HEK293 (cell line): ENCODE results near the gene NCOA3.
A peak's percentile ranks its signal among the peaks of the same experiment; 100 is the strongest.

ENCODE experiments used
- CTCF ChIA-PET: fragments of 350-600 bp; formaldehyde crosslinking; extraction: SDS; loops from one replicate; lab custom pipeline; 2021; ENCODE audit warnings: antibody characterized with exemption; lab: Yijun Ruan, JAX
- POLR2A ChIA-PET: fragments of 300-600 bp; formaldehyde crosslinking; extraction: SDS; loops from one replicate; lab custom pipeline; 2020; ENCODE audit warnings: antibody characterized with exemption, inconsistent platforms; lab: Yijun Ruan, JAX
- H3K27ac ChIP-seq: fragments of 200-500 bp; sonication (Bioruptor generic); 2 replicates; pipeline ENCODE4 v1.5.1; 2014; ENCODE audit warnings: low read depth, low read length, control low read depth, inconsistent platforms; ENCODE audit errors: extremely low read depth
- H3K36me3 ChIP-seq, 2 experiments: fragments of 200-500 bp in 1 of 2; sonication (Bioruptor generic) in 1 of 2; 1 replicate in 1 of 2; 2 replicates in 1 of 2; pipeline ENCODE4 v1.5.1; 2014 to 2017; ENCODE audit warnings: inconsistent platforms in 2 of 2, low read length in 2 of 2; ENCODE audit not compliant: control insufficient read depth in 2 of 2, insufficient read depth in 1 of 2
- H3K4me1 ChIP-seq: fragments of 200-500 bp; sonication (Bioruptor generic); 2 replicates; pipeline ENCODE4 v1.5.1; 2014; ENCODE audit warnings: mild to moderate bottlenecking, low read length, inconsistent platforms; ENCODE audit not compliant: control insufficient read depth, insufficient read depth
- H3K4me3 ChIP-seq: 2 replicates; pipeline ENCODE4 v1.5.1; 2011; ENCODE audit warnings: low read depth, mild to moderate bottlenecking, control low read depth, low read length, moderate library complexity
- H3K9me3 ChIP-seq: fragments of 200-500 bp; sonication (Bioruptor generic); 2 replicates; pipeline ENCODE4 v1.5.1; 2014; ENCODE audit warnings: low read depth, low read length, inconsistent platforms; ENCODE audit not compliant: control insufficient read depth, insufficient read depth
- HOXD13 ChIP-seq: sonication (generic); formaldehyde crosslinking; IDR thresholded peaks from 2 replicates; pipeline ENCODE4 v1.8.0; 2022; ENCODE audit warnings: missing genetic modification reagents, borderline replicate concordance
- KLF8 ChIP-seq: fragments of 450-650 bp; formaldehyde crosslinking; IDR thresholded peaks from 2 replicates; pipeline ENCODE4 v1.5.1; 2016; ENCODE audit warnings: missing biosample characterization, missing genetic modification characterization
- OVOL3 ChIP-seq: fragments of 450-650 bp; formaldehyde crosslinking; IDR thresholded peaks from 2 replicates; pipeline ENCODE4 v1.5.1; 2016; ENCODE audit warnings: missing biosample characterization, missing genetic modification characterization
- SP3 ChIP-seq: fragments of 450-650 bp; formaldehyde crosslinking; IDR thresholded peaks from 2 replicates; pipeline ENCODE4 v1.5.1; 2016; ENCODE audit warnings: missing biosample characterization, missing genetic modification characterization
- TCF7L2 ChIP-seq: IDR thresholded peaks from 2 replicates; pipeline ENCODE4 v1.6.1; 2011; ENCODE audit warnings: low read depth, mild to moderate bottlenecking, inconsistent platforms, low read length, moderate library complexity, borderline replicate concordance
- ZBTB1 ChIP-seq: fragments of 450-650 bp; formaldehyde crosslinking; IDR thresholded peaks from 2 replicates; pipeline ENCODE4 v1.5.1; 2016; ENCODE audit warnings: missing biosample characterization, missing genetic modification characterization
- ZNF366 ChIP-seq: fragments of 450-650 bp; formaldehyde crosslinking; conservative IDR thresholded peaks from 2 replicates; pipeline ENCODE4 v1.5.1; 2016; ENCODE audit warnings: missing biosample characterization, missing genetic modification characterization
- ZNF404 ChIP-seq: fragments of 450-650 bp; formaldehyde crosslinking; IDR thresholded peaks from 2 replicates; pipeline ENCODE4 v1.5.1; 2017; ENCODE audit warnings: missing biosample characterization, missing genetic modification characterization
- ZNF48 ChIP-seq: fragments of 450-650 bp; formaldehyde crosslinking; IDR thresholded peaks from 2 replicates; pipeline ENCODE4 v1.5.1; 2016; ENCODE audit warnings: missing biosample characterization, missing genetic modification characterization
- ZNF514 ChIP-seq: fragments of 450-650 bp; formaldehyde crosslinking; IDR thresholded peaks from 2 replicates; pipeline ENCODE4 v1.5.1; 2016; ENCODE audit warnings: missing biosample characterization, missing genetic modification characterization
- ZNF548 ChIP-seq: fragments of 450-650 bp; formaldehyde crosslinking; IDR thresholded peaks from 2 replicates; pipeline ENCODE4 v1.5.1; 2016; ENCODE audit warnings: missing biosample characterization, missing genetic modification characterization
- ZNF624 ChIP-seq: fragments of 450-650 bp; formaldehyde crosslinking; IDR thresholded peaks from 2 replicates; pipeline ENCODE4 v1.5.1; 2017; ENCODE audit warnings: missing biosample characterization, missing genetic modification characterization
- ZNF629 ChIP-seq: fragments of 450-650 bp; formaldehyde crosslinking; IDR thresholded peaks from 2 replicates; pipeline ENCODE4 v1.5.1; 2017; ENCODE audit warnings: missing biosample characterization, missing genetic modification characterization
- ZNF660 ChIP-seq: fragments of 450-650 bp; IDR thresholded peaks from 2 replicates; pipeline ENCODE4 v1.5.1; 2018; ENCODE audit warnings: missing biosample characterization, mild to moderate bottlenecking, missing genetic modification characterization
- ZNF792 ChIP-seq: fragments of 450-650 bp; formaldehyde crosslinking; IDR thresholded peaks from 2 replicates; pipeline ENCODE4 v1.5.1; 2016; ENCODE audit warnings: missing biosample characterization, missing genetic modification characterization
- TF ChIP-seq, protein P1 (sequence below): fragments of 450-650 bp; formaldehyde crosslinking; IDR thresholded peaks from 2 replicates; pipeline ENCODE4 v1.5.1; 2016; ENCODE audit warnings: missing biosample characterization, missing genetic modification characterization
- TF ChIP-seq, protein P2 (sequence below): fragments of 450-650 bp; formaldehyde crosslinking; IDR thresholded peaks from 2 replicates; pipeline ENCODE4 v1.5.1; 2017; ENCODE audit warnings: missing biosample characterization, missing genetic modification characterization
- TF ChIP-seq, protein P3 (sequence below): fragments of 450-650 bp; formaldehyde crosslinking; IDR thresholded peaks from 2 replicates; pipeline ENCODE4 v1.5.1; 2016; ENCODE audit warnings: missing biosample characterization, missing genetic modification characterization, borderline replicate concordance
- TF ChIP-seq, protein P4 (sequence below): fragments of 450-650 bp; IDR thresholded peaks from 2 replicates; pipeline ENCODE4 v1.5.1; 2018; ENCODE audit warnings: missing biosample characterization, mild to moderate bottlenecking, missing genetic modification characterization
- TF ChIP-seq, protein P5 (sequence below): fragments of 450-650 bp; formaldehyde crosslinking; IDR thresholded peaks from 2 replicates; pipeline ENCODE4 v1.5.1; 2016; ENCODE audit warnings: missing biosample characterization, missing genetic modification characterization

NCOA3 gene

DNA sequence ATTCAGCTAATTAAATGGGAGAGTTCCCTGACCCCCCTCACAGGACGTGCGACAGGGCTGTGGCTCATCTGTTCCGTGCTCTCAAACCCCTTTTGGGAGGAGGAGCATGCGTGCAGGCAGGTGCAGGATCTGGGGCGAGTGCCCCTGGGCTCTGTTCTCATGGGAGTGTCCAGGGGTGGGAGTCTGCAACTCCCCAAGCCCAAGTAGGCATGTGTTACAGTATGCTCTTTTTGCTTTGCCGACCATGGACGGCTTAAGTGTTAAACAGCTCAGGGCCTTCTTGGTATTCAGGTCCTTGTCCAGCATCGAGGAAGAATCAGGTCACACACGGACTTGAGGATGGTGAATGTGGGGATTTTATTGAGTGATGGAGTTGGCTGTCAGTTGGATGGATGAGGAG lies 101.6 kb downstream of the NCOA3 start:
- H3K9me3 ChIP-seq: no peaks in the 10 kb centered on the region
- no peak for TF ChIP-seq ZNF48 (tag by site-specific recombination)
- TF ChIP-seq OVOL3 (tag by site-specific recombination): no peak
- TF ChIP-seq ZNF792 (tag by site-specific recombination): no peak
- no peak for TF ChIP-seq ZNF660 (tag by site-specific recombination)
- no peak for TF ChIP-seq ZNF548
- TF ChIP-seq ZNF624 (tag by site-specific recombination): no peak
- TF ChIP-seq ZBTB1: no peak
- TF ChIP-seq KLF8 (tag by site-specific recombination): no peak
- TF ChIP-seq, protein P1, sequence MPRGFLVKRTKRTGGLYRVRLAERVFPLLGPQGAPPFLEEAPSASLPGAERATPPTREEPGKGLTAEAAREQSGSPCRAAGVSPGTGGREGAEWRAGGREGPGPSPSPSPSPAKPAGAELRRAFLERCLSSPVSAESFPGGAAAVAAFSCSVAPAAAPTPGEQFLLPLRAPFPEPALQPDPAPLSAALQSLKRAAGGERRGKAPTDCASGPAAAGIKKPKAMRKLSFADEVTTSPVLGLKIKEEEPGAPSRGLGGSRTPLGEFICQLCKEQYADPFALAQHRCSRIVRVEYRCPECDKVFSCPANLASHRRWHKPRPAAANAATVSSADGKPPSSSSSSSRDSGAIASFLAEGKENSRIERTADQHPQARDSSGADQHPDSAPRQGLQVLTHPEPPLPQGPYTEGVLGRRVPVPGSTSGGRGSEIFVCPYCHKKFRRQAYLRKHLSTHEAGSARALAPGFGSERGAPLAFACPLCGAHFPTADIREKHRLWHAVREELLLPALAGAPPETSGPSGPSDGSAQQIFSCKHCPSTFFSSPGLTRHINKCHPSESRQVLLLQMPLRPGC (tag by site-specific recombination): no peak
- no peak for TF ChIP-seq ZNF629
- TF ChIP-seq, protein P2, sequence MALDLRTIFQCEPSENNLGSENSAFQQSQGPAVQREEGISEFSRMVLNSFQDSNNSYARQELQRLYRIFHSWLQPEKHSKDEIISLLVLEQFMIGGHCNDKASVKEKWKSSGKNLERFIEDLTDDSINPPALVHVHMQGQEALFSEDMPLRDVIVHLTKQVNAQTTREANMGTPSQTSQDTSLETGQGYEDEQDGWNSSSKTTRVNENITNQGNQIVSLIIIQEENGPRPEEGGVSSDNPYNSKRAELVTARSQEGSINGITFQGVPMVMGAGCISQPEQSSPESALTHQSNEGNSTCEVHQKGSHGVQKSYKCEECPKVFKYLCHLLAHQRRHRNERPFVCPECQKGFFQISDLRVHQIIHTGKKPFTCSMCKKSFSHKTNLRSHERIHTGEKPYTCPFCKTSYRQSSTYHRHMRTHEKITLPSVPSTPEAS (tag by site-specific recombination): no peak
- TF ChIP-seq ZNF366: no peak
- TF ChIP-seq HOXD13 (CRISPR knock-in tag): no peak
- TF ChIP-seq ZNF514 (tag by site-specific recombination): no peak
- no peak for TF ChIP-seq ZNF404 (tag by site-specific recombination)
- TF ChIP-seq SP3 (tag by site-specific recombination): no peak
- TF ChIP-seq, all 188 proteins: peak for 0
- Histone ChIP-seq H3K4me1 (peaks cover 6% of the 10 kb centered on the region; the same call in 1 of the 2 replicates), H3K36me3 (no peaks in the 10 kb centered on the region), H3K27ac (no peak overlapping the region), H3K4me3 (no peak overlapping the region)
- ChIA-PET POLR2A (interaction anchor here (0.5 kb wide), 1 partner anchor 265 kb away, joined by 4 read pairs; no protein-coding TSS in a partner anchor), CTCF (interaction anchor here (0.6 to 1.2 kb wide), 2 partner anchors 20 to 219 kb away, joined by 3 to 4 read pairs; no protein-coding TSS in a partner anchor)

DNA sequence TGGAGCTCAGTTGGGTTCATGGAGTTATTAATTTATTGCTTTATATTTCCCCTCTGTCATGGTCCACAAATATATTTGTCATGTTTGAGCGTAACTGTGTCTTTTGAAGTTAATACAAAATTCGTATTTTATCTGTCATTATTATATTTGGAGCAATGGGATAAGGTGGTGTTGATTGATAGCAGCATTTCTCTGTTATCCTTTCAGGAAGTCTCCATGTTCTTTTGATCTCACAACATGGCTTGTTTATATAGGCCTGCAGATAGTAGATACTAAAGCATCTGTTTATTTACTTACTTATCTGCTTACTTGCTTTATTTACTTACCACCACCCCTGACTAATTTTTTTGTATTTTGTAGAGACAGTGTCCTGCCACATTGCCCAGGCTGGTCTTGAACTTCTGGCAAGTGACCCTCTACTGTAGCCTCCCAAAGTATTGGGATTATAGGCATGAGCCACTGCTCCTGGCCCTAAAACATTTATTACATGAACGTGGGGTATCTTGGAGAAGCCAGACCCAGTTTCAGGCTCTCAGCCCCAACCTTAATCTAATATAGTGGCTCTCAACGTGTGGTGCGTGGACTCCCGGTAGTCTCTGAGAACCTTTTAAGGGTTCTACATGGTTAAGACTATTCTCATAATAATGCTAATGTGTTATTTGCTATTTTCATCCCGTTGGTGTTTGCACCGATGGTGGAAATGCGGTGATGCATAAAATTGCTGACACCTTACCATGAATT lies 104.2 kb downstream of the NCOA3 start:
- Histone ChIP-seq H3K4me1 (peaks cover 6% of the 10 kb centered on the region; the same call in 1 of the 2 replicates), H3K4me3 (no peak overlapping the region), H3K36me3 (no peaks in the 10 kb centered on the region), H3K27ac (no peak overlapping the region), H3K9me3 (no peaks in the 10 kb centered on the region)
- ChIA-PET POLR2A (no interaction called here), CTCF (no interaction called here)
- TF ChIP-seq TCF7L2: peak; percentile 56; the same call in 1 of the 2 replicates
- TF ChIP-seq, protein P3, sequence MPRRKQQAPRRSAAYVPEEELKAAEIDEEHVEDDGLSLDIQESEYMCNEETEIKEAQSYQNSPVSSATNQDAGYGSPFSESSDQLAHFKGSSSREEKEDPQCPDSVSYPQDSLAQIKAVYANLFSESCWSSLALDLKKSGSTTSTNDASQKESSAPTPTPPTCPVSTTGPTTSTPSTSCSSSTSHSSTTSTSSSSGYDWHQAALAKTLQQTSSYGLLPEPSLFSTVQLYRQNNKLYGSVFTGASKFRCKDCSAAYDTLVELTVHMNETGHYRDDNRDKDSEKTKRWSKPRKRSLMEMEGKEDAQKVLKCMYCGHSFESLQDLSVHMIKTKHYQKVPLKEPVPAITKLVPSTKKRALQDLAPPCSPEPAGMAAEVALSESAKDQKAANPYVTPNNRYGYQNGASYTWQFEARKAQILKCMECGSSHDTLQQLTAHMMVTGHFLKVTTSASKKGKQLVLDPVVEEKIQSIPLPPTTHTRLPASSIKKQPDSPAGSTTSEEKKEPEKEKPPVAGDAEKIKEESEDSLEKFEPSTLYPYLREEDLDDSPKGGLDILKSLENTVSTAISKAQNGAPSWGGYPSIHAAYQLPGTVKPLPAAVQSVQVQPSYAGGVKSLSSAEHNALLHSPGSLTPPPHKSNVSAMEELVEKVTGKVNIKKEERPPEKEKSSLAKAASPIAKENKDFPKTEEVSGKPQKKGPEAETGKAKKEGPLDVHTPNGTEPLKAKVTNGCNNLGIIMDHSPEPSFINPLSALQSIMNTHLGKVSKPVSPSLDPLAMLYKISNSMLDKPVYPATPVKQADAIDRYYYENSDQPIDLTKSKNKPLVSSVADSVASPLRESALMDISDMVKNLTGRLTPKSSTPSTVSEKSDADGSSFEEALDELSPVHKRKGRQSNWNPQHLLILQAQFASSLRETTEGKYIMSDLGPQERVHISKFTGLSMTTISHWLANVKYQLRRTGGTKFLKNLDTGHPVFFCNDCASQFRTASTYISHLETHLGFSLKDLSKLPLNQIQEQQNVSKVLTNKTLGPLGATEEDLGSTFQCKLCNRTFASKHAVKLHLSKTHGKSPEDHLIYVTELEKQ (tag by site-specific recombination): no peak
- TF ChIP-seq, protein P4, sequence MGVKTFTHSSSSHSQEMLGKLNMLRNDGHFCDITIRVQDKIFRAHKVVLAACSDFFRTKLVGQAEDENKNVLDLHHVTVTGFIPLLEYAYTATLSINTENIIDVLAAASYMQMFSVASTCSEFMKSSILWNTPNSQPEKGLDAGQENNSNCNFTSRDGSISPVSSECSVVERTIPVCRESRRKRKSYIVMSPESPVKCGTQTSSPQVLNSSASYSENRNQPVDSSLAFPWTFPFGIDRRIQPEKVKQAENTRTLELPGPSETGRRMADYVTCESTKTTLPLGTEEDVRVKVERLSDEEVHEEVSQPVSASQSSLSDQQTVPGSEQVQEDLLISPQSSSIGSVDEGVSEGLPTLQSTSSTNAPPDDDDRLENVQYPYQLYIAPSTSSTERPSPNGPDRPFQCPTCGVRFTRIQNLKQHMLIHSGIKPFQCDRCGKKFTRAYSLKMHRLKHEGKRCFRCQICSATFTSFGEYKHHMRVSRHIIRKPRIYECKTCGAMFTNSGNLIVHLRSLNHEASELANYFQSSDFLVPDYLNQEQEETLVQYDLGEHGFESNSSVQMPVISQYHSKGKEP (tag by site-specific recombination): peak; percentile 61
- TF ChIP-seq, protein P5, sequence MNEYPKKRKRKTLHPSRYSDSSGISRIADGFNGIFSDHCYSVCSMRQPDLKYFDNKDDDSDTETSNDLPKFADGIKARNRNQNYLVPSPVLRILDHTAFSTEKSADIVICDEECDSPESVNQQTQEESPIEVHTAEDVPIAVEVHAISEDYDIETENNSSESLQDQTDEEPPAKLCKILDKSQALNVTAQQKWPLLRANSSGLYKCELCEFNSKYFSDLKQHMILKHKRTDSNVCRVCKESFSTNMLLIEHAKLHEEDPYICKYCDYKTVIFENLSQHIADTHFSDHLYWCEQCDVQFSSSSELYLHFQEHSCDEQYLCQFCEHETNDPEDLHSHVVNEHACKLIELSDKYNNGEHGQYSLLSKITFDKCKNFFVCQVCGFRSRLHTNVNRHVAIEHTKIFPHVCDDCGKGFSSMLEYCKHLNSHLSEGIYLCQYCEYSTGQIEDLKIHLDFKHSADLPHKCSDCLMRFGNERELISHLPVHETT: no peak
